H1 (cell line): ENCODE data around the gene AGER. TPM values are rescaled to one million over a fixed set of nuclear protein-coding genes. Genes with fewer than 3 reads are reported as not detected.
A peak's percentile ranks its signal among the peaks of the same experiment; 100 is the strongest.

Experiments used
- ATF2 ChIP-seq: IDR thresholded peaks from 2 replicates; pipeline ENCODE4 v1.6.1; 2012; ENCODE audit warnings: low read length, inconsistent platforms
- ATF3 ChIP-seq: IDR thresholded peaks from 2 replicates; pipeline ENCODE4 v1.6.1; 2011; ENCODE audit warnings: low read depth, mild to moderate bottlenecking, low read length; ENCODE audit not compliant: insufficient read depth
- BCL11A ChIP-seq, 2 experiments: IDR thresholded peaks; one replicate each; pipeline ENCODE4 v1.6.1; 2011; ENCODE audit warnings: low read depth in 2 of 2, low read length in 2 of 2, mild to moderate bottlenecking in 2 of 2
- CTCF ChIP-seq, 3 experiments: IDR thresholded peaks; 1 replicate in 2 of 3; 2 replicates in 1 of 3; pipeline versions ENCODE4 v1.5.1 to v1.6.1; 2011; ENCODE audit warnings: low read length in 3 of 3, mild to moderate bottlenecking in 3 of 3, inconsistent platforms in 2 of 3, low read depth in 1 of 3, moderate library complexity in 1 of 3; ENCODE audit not compliant: insufficient read depth in 1 of 3; ENCODE audit errors: control extremely low read depth in 1 of 3
- EP300 ChIP-seq, 2 experiments: IDR thresholded peaks; 1 replicate in 1 of 2; 2 replicates in 1 of 2; pipeline ENCODE4 v1.6.1; 2011 to 2012; ENCODE audit warnings: low read depth in 2 of 2, low read length in 2 of 2, mild to moderate bottlenecking in 2 of 2, borderline replicate concordance in 1 of 2, inconsistent platforms in 1 of 2, moderate library complexity in 1 of 2
- JUN ChIP-seq: IDR thresholded peaks from 2 replicates; pipeline ENCODE4 v1.6.1; 2011; ENCODE audit warnings: low read depth, mild to moderate bottlenecking, improper control_type of control experiment, low read length
- JUND ChIP-seq: IDR thresholded peaks from 2 replicates; pipeline ENCODE4 v1.6.1; 2011; ENCODE audit warnings: mild to moderate bottlenecking, improper control_type of control experiment, low read length
- NANOG ChIP-seq: IDR thresholded peaks from 2 replicates; pipeline ENCODE4 v1.6.1; 2011; ENCODE audit warnings: low read length, low read depth, mild to moderate bottlenecking, inconsistent platforms; ENCODE audit not compliant: insufficient read depth, poor library complexity, severe bottlenecking
- POLR2AphosphoS5 ChIP-seq: IDR thresholded peaks from 2 replicates; pipeline ENCODE4 v1.6.1; 2011; ENCODE audit warnings: low read depth, low read length
- POU5F1 ChIP-seq: IDR thresholded peaks from 2 replicates; pipeline ENCODE4 v1.6.1; 2011; ENCODE audit warnings: low read depth, mild to moderate bottlenecking, low read length, moderate library complexity
- RXRA ChIP-seq: IDR thresholded peaks from 2 replicates; pipeline ENCODE4 v1.6.1; 2011; ENCODE audit warnings: low read depth, mild to moderate bottlenecking, low read length, moderate library complexity; ENCODE audit not compliant: insufficient read depth
- SAP30 ChIP-seq: fragments of 300-600 bp; sonication (generic); IDR thresholded peaks from 2 replicates; pipeline ENCODE4 v1.7.1; 2012; ENCODE audit warnings: low read length, moderate library complexity, mild to moderate bottlenecking, inconsistent platforms; ENCODE audit not compliant: insufficient read depth, insufficient replicate concordance
- SP4 ChIP-seq: IDR thresholded peaks from 2 replicates; pipeline ENCODE4 v1.6.1; 2012; ENCODE audit warnings: low read length, inconsistent platforms
- SUZ12 ChIP-seq: fragments of 200-600 bp; sonication (generic); IDR thresholded peaks from 2 replicates; pipeline ENCODE4 v1.6.1; 2012; ENCODE audit warnings: mild to moderate bottlenecking, inconsistent platforms, low read length, moderate library complexity, mixed read lengths
- TEAD4 ChIP-seq: IDR thresholded peaks from 2 replicates; pipeline ENCODE4 v1.6.1; 2012; ENCODE audit warnings: low read depth, low read length, inconsistent platforms, mixed read lengths
- polyA plus RNA-seq, 7 experiments: library from polyadenylated mRNA; depleted of rRNA in 3 of 7; stranded (reverse) in 5 of 7; unstranded in 2 of 7; fragments of >200 nt in 5 of 7; fragments of 200-250 nt in 2 of 7; gene quantifications; 1 replicate in 5 of 7; 2 replicates in 1 of 7; 4 replicates in 1 of 7; pipeline versions ENCODE4 v1.2.1 to v1.2.3, GENCODE V29; 2011 to 2013; ENCODE audit warnings: missing spikeins in 2 of 7, mixed read lengths in 2 of 7
- total RNA-seq: library from RNA; stranded (reverse); fragmentation: NEBNext Ultra II Directional; extraction: Animal tissue kit (Norgen Biotek cat#: 25700); gene quantifications from 2 replicates; pipeline ENCODE4 v1.2.1, GENCODE V29; 2021

Gene AGER
- total and polyA plus RNA-seq, 2 of the 8 experiments (the other 6 are each of a cell fraction or from before 2014, with no cell fraction given) = 3.8 to 10.9 TPM

- TF ChIP-seq ATF2 (no peak), SUZ12 (no peak), CTCF (IDR thresholded peaks at IDR 0.05; ENCODE audit: control extremely low read depth in 1 of 3, insufficient read depth in 1 of 3, low read depth in 1 of 3, low read length in 3 of 3) (peak in 2 of 3 experiments; percentile 67 to 71; a peak in 3 of 4 replicates), POLR2AphosphoS5 (peak; percentile 42; the same call in 1 of the 2 replicates), BCL11A (IDR thresholded peaks at IDR 0.05; ENCODE audit: low read depth in 2 of 2, low read length in 2 of 2) (no peak), TEAD4 (no peak), JUN (no peak), POU5F1 (no peak), ATF3 (no peak), SP4 (no peak), NANOG (no peak), SAP30 (no peak), EP300 (IDR thresholded peaks at IDR 0.05; ENCODE audit: borderline replicate concordance in 1 of 2, low read depth in 2 of 2, low read length in 2 of 2) (no peak), RXRA (no peak), JUND (peak; percentile 83)
Observed at GRCh38 chr6:32166411-32167061, 17.5 kb downstream of the AGER start (continued).
